ENCODE measurements around the gene SPINT1.

GRCh38 chr15:40821195-40821594 lies 22.7 kb upstream of the SPINT1 start:
- no peak for TF ChIP-seq CTCF (IDR thresholded peaks at IDR 0.05)
- no peak for TF ChIP-seq POLR2A (IDR thresholded peaks at IDR 0.05)
